ENCODE measurements around the gene GRID1.
"Not testable (repeated sequence)": the region's sequence is repeated elsewhere in the genome, so short reads cannot be mapped to it uniquely, and the experiment has no call there.

GRID1 gene

GRCh38 chr10:85719408-85719807 lies 647.2 kb downstream of the GRID1 start:
- no peak for DNase-seq (ENCODE audit: low spot score)

- DNase-seq (ENCODE audit: low spot score): no peak
Measured at GRCh38 chr10:85713885-85714284, 652.7 kb downstream of the GRID1 start.

DNA sequence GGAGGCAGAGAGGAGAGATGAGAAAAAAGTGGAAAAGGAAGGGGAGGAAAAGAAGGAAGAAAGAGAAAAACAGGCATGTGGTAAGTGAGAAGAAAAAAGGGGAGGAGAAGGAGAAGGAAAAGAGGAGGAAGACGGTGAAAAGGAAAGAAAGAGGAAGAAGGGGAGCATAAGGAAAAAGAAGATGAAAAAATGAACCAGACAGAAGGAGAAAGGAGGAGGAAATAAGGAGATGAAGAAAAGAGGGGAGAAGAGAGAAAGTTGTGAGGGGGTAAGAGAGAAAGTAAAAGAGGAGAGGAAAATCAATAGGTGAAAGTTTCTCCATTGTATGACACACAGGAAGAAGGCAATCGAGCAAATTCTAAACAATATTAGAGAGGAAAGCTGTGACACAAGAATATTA lies 663.8 kb downstream of the GRID1 start:
- no peak for DNase-seq (ENCODE audit: low spot score)

DNA sequence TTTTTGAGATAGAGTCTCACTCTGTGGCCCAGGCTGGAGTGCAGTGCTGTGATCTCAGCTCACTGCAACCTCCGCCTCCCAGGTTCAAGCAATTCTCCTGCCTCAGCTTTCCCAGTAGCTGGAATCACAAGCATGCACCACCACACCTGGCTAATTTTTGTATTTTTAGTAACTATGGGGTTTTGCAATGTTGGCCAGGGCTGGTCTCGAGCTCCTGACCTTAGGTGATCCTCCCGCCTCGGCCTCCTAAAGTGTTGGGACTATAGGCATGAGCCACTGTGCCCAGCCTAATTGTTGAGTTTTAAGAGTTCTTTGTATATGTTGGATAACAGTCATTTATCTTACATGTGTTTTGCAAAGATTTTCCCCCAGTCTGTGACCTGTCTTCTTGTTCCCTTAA lies 667.5 kb downstream of the GRID1 start:
- DNase-seq (ENCODE audit: low spot score): not testable (repeated sequence)

- no peak for DNase-seq (ENCODE audit: low spot score)
Measured at GRCh38 chr10:85696893-85697292, 669.7 kb downstream of the GRID1 start.

DNA sequence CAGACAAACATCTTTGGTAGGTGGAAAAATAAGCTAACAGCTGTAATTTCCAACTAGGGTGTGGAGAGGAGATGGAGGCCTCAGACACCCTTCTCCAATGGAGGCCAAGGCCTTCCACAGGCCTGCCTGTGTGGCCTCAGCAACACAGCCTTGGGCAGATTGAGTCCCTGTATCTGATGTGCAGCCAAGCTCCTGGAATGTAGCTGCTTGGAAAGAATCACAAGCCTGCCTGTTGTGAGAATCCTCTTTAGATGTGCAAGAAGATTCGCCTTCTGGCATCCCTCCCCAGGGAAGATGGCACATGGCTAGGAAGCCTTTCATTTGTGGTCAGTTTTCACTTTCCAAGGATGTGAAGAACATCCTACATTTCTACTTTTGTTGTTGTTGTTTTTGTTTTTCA lies 684.0 kb downstream of the GRID1 start:
- DNase-seq (ENCODE audit: low spot score): no peak

DNA sequence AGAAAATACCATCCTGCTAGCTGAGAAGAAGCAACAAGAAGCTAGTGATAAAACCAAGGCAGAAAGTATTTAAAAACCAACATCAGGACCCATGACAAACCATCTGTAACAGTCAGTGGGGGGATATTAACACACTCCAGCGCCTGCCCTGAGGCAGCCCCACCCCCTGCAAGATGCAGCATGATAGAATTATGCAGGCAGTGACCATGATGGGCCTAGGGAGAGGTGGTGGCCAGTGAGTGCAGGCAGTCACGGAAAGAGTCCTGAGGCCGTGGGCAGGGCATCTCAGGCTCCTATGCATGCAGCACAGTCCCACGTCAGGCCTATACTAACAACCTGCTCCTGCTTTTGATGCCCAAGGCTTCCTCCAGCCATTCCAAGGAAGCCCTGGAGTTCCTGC lies 686.9 kb downstream of the GRID1 start:
- DNase-seq (ENCODE audit: low spot score): no peak

GRCh38 chr10:85679061-85679460 lies 687.5 kb downstream of the GRID1 start:
- DNase-seq (ENCODE audit: low spot score): no peak

DNA sequence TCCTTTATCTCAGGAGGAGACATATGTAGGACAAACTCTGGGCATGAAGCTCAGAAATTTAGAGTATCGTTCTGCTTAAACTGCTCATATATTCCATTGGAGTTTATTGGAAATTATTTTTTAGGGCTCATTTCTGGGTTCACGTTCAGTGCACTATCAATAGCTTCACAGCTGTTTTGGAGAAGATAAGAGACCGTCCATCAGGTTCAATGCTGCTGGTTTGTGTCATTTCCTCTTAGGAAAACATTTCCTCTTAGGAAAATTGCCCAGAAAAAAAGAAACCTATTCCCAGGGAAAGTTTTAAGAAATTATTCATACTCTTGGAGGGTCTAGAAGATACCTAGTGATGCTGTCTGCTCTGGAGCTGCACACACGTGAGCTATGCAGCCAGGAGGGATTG lies 691.7 kb downstream of the GRID1 start:
- no peak for DNase-seq (ENCODE audit: low spot score)

DNA sequence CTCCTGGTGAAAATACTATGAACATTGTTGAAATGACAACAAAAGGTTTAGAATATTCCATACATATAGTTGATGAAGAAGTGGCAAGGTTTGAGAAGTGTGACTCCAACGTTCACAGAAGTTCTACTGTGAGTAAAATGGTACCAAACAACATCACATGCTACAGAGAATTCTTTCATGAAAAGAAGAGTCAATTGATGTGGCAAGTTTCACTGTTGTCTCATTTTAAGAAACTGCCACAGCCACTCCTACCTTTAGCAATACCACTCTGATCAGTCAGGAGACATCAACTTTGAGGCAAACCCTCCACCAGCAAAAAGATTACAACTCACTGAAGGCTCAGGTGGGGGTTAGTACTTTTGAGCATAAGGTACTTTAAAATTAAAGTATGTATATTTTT lies 693.3 kb downstream of the GRID1 start:
- DNase-seq (ENCODE audit: low spot score): no peak

DNA sequence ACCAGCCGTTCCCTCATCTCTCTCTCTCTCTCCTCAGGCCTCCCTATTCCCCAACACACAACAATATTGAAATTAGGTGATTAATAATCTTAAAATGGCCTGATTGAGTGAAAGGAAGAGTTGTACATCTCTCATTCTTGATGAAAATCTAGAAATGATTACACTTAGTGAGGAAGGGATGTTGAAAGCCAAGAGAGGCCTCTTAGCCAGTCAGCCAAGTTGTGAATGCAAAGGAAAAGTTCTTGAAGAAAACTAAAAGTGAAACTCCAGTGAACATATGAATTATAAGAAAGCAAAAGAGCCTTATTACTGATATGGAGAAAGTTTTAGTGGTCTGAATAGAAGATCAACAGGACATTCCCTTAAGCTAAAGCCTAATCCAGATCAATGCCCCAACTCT lies 695.1 kb downstream of the GRID1 start:
- DNase-seq (ENCODE audit: low spot score): no peak

DNA sequence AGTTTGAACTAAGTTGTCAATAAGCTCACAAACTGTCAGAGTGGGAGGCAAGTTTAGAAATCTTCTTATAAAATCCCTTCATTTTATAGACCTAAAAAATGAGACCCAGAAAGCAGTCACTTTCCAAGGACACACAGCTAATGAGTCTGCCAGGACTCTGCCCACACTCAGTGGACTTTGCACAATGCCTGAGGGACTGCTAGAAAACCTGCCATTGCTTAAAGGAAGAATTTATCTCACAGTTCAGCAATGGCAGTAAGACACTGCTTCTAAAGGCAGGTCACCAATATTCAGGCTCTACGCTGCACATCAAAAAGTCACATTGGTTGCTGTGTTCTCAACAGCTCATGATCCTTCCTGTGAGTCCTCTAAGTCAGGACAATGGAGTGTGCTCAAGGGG lies 698.1 kb downstream of the GRID1 start:
- no peak for DNase-seq (ENCODE audit: low spot score)

- DNase-seq (ENCODE audit: low spot score): no peak
Measured at GRCh38 chr10:85667638-85668233, 698.9 kb downstream of the GRID1 start.

- DNase-seq (ENCODE audit: low spot score): no peak
Measured at GRCh38 chr10:85666987-85667386, 699.6 kb downstream of the GRID1 start.

DNA sequence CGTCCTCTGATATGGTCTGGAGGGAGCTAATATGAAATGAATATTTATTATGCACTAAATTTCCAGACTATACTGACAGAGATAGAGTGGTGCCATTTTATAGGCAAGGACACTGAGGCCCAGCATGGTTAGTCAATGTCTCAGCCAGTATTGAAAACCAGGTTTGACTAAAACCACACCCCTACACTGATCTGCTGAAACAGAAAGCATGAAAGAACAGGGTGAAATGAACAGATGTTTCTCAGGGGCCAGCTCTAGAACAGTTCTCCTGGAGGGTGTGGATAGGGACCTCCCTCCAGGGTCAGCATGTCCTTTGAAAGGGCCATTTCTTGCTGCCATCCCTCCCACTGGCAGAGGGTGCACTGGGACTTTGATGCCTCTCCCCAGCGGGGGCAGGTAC lies 700.5 kb downstream of the GRID1 start:
- DNase-seq (ENCODE audit: low spot score): no peak

- DNase-seq (ENCODE audit: low spot score): no peak
Measured at GRCh38 chr10:85665681-85666080, 700.9 kb downstream of the GRID1 start.

- DNase-seq (ENCODE audit: low spot score): no peak
Measured at GRCh38 chr10:85665078-85665477, 701.5 kb downstream of the GRID1 start.

DNA sequence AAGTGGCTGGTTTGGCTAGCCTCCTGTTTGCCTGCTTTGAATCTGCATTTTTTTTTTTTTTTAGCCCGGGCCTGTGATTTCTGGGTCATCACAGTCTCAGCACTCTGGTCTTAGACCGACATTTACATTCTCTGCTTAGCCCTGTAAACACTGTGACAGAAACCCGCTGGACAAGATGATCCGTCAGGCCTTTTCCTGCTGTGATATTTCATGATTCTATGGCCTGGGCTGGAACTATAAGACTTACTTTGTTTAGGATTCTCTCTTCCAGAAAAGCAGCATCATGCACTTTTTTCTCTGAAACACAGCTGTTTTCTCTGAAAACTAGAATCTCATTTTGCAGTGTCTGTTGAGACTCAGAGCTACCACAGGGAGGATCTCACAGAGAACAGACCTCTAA lies 705.5 kb downstream of the GRID1 start:
- DNase-seq (ENCODE audit: low spot score): no peak

DNA sequence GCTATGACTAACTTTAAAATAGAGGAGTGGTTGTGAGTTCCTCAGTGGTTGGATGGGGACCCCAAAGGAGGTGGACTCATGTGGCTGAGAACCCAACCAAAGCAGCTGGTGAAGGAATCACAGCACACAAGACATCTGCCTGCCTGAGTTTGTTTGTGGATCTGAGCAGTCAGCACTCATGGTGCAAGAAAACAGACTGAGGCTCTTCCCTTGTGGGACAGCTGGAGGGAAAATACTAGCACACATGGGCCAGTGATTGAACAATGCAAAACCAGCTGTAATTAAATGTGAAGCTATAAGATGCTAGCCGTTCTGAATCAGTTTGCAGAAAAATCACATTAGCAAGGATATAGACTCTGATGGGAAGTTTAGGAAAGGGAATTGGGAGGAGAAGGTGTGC lies 707.3 kb downstream of the GRID1 start:
- no peak for DNase-seq (ENCODE audit: low spot score)

DNA sequence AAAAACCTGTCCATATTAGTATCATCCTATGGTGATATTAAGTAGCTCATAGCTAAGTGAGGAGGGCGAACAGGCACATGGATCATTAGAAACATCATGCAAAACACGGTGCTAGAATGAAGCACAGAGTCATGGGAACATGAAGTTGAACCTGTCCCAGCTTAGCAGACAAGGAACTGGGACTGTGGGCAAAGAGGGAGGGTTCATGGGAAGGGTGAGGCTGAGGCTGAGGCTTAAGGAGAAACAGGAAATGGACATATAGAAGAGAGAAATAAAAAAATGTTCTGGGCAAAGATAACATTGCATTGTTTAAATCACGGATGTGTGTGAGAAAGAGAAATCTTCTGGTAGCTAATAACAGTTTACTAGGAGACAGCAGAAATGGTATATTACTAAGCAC lies 708.1 kb downstream of the GRID1 start:
- DNase-seq (ENCODE audit: low spot score): no peak

DNA sequence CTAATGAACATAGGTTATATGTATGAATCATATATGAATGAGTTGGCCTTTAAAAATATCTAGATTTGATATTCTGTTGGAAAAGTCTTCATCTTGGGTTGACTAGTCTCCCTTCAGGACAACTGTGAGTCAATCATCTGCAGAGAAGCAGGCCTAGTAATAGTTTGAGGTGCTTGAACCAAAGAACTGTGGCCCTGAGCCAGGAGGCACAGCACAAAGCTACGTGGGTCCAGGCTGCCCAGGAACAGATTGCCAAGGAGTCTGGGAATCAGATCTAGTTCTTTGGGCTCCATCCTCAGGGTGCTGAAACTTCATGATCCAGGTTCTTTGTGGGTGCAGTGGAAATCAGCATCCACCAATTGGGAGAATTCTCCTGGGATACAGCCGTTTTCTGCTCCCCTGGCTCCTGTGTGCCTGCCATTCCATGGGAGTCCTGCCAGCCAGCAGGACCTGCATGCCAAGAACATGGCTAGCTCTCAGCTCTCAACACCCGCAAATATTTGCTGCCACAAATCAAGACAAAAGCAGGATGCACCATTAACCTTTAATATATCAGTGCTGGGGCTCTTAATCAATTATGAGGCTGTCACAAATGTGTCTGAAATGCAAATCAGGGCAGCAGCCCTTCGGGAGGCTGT lies 709.0 kb downstream of the GRID1 start:
- DNase-seq (ENCODE audit: low spot score): no peak

- DNase-seq (ENCODE audit: low spot score): no peak
Measured at GRCh38 chr10:85655411-85655810, 711.2 kb downstream of the GRID1 start.

GRCh38 chr10:85651497-85651882 lies 715.1 kb downstream of the GRID1 start:
- no peak for DNase-seq (ENCODE audit: low spot score)

- DNase-seq (ENCODE audit: low spot score): no peak
Measured at GRCh38 chr10:85650791-85651496, 715.7 kb downstream of the GRID1 start.
